ENCODE data around the gene FBLIM1.
A peak's percentile ranks its signal among the peaks of the same experiment; 100 is the strongest.

The FBLIM1 gene

DNA sequence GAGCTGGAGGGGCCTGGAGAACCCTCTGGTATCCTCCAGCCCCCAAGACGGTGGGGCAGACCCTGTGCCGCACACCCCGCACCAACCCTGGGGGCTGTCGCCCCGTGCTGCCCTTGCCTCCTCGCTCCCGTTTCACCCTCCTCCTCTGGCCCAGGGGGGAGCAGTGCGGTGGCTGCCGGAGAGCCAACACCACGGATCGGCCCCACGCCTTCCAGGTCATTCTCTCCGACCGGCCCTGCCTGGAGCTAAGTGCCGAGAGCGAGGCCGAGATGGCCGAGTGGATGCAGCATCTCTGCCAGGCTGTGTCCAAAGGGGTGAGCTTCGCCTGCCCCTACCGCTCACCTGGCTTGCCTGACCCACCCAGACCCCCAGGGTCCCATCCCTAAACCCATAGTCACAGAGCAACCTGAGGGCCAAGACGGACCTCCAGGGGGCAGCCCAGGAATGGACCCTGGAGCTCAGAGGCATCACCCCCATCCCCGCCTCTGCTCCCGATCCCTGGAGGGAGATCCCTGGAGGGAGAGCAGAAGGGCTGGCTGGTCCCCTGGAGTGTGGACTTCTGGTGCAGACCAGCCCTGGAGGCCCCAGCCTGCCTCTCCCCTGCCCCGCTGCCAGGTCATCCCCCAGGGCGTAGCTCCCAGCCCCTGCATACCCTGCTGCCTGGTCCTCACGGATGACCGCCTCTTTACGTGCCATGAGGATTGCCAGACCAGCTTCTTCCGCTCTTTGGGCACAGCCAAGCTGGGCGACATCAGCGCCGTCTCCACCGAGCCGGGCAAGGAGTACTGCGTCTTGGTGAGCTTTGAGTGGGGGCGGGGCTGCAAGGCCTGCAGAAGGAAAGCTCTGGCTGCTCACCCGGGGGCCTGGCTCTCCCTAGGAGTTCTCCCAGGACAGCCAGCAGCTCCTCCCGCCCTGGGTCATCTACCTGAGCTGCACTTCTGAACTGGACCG, 26.6 kb upstream of the FBLIM1 start:
- DNase-seq = no peak

DNA sequence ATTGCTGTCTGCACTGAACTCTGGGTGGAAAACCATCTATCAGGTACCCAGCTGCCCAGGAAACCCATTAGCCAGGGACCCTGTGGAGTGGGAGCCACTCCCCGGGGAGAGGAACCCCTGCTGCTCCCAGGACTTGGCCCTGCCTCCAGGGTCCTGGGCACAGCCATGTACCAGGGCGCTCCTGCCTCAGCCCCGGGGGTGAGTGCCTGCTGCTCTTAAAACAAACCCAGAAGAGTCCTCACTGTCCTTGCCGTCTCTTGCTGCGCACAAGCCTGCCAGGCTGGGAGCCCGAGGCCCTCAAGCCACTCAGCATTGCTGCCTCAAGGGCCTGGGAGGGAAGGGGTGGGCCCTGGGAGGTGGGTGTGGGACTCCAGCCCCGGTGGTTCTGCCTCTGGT, 25.9 kb upstream of the FBLIM1 start:
- no peak for DNase-seq

DNA sequence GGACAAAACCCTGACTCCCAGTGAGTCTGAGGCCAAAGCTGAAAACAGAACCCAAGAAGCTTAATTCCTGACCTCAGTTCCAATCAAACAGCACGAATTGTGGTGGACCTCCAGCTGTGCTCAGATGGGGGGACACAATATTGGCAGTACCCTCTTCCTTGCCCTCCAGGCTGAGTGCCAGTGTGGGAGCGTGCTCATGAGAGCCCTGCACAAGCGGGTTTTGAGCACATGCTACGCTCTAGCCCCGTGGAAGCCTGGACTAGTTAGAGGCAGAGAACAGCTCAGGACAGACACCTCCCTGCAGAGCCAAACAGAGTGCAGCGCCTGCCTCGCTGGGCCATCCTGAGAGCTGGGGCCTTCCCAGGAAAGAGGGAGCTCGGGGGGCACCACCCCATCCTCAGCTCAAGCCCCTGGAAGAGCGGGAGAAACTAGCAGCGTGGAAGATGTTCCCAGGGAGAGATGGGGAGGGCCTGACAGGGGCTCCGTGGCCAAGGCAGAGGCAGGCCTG, 25.3 kb upstream of the FBLIM1 start:
- DNase-seq = no peak

DNA sequence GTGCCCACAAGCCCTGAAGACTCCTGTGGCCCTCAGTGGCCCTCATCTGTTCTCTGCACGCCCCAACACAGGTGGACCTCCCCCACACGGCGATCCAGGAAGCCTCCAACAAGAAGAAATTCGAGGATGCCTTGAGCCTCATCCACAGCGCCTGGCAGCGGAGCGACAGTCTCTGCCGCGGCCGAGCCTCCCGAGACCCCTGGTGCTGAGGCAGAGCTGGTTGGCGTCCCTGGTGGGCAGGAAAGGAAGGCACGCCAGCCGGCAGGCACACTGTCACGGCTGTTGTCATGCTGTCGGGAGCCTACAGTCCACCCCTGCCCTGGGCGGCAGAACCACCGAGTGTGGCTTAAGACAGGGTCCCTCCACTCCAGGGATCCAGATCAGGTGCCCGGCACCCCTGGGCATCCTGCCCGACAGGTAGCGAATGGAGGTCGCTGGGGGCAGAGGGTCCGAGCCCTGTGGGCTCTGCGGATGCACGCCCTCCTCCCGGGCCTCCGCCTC, 24.8 kb upstream of the FBLIM1 start:
- DNase-seq = no peak

DNA sequence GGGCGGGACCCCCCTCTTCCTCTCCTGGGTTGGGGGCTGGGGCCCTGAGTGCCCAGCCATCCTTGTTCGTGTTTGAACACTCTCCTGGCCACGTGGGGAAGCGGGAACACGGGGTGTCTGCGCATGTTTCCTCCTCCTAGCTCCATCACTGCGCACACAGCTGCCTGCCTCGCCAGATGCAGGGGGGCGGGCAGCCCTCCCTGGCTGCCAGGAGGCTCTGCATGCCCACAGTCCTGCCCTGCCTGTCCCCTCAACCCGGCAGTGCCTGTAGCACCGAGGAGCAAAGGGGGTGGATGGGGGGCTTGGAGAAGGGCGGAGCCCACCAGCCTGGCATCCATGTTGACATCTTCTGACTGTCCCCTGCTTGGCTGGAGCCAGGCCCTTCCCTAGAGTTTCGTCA, 24.3 kb upstream of the FBLIM1 start:
- no peak for DNase-seq

DNA sequence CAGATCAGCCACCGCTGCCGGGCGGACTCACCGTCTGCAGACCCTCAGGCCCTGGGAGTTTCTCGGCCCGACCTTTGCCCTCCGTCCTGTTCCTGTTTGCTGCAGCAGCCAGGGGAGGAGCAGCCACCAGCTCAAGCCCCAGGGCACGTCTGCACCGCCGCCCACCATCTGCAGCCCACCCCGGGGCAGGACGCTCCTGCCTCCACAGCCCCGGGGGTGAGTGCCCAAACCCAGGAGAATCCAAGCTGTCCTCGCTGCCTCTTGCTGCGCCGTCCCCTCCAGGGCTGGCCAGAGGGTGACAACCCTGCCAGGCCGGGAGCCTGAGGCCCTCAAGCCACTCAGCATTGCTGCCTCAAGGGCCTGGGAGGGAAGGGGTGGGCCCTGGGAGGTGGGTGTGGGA, 23.7 kb upstream of the FBLIM1 start:
- no peak for DNase-seq

DNA sequence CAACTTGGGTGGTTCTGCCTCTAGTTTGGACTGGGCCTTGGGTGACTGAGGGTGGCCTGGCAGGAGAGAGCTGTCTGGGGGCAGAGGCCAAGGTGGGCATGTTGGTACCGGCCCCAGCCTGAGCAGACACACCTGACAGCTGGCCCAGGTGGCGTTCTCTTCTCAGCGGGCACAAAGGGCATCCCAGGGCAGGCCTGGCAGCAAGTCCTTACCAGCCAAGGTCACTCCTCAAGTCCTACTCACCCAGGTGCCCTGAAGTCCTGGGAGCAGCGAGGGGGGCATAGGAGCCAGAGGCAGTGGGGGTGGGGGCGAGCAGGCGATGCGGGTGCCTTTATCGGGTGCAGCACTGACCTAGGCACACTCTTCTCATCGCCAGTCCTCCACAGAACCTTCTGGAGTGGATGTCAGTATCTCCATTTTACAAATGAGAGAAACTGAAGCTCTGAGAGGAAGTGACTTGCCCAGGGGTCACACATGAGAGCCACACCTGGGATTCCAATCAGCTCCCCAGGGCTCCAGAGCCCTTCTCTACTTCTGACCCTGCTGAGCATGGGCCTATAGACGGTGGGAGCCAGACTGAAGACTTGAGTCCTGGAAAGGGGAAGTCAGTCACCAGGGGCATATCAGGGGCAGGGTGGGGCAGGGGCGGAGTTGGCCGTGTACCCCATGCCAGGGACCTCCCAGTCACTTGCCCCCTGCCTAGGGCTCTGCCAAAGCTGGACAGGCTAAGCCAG, 23.1 kb upstream of the FBLIM1 start:
- DNase-seq = no peak

DNA sequence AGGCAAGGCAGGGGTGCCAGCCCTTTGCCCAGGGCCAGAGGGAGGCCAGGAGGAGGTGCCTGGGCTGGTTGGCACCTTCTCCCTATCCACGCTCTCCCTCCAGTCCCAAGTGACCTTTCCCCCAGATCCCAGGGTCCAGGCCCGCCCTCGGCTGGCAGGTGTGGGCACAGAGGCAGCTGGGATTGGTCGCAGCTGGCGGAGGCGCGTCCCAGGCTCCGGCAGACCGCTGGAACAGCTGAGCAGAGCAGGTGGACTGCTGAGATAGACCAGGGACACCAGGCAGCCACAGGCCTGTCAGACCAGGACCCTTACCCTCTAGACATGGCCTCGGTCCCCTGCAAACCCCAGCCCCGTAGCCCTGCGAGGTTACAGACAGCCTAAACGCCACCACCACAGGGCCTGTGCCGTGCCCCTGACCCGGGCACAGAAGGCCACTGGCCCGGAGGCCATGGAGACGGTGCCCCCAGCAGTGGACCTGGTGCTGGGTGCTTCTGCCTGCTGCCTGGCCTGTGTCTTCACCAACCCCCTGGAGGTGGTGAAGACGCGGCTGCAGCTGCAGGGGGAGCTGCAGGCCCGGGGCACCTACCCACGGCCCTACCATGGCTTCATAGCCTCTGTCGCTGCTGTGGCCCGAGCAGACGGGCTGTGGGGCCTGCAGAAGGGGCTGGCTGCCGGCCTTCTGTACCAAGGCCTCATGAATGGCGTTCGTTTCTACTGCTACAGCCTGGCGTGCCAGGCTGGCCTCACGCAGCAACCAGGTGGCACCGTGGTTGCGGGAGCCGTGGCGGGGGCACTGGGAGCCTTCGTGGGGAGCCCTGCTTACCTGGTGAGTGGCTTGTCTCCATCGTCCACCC, 22.3 kb upstream of the FBLIM1 start, which contains the start of gene SLC25A34:
TSS of gene SLC25A34 (plus strand) at position 221 of the 854 bp plus-strand sequence. CDS start at position 449, 228 bp downstream.
- DNase-seq = peak; percentile 23 to 82

DNA sequence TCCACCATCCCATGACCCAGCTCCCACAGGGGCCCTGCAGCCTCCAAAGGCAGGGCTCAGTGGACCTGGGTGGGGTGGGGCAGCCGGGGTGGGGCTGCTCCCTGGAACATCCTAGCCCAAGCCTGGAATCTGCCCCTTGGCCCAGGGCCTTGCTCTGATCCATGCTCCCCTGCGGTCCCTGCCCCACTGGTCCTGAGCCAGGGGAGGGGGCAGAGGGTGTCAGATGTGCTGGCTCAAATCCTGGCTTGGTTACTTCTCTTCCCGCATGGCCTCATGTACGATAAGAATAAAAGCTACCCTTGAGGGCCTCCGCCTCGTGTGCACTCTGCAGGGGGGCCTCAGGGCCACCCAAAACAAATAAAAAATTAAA, 21.7 kb upstream of the FBLIM1 start:
- no peak for DNase-seq

DNA sequence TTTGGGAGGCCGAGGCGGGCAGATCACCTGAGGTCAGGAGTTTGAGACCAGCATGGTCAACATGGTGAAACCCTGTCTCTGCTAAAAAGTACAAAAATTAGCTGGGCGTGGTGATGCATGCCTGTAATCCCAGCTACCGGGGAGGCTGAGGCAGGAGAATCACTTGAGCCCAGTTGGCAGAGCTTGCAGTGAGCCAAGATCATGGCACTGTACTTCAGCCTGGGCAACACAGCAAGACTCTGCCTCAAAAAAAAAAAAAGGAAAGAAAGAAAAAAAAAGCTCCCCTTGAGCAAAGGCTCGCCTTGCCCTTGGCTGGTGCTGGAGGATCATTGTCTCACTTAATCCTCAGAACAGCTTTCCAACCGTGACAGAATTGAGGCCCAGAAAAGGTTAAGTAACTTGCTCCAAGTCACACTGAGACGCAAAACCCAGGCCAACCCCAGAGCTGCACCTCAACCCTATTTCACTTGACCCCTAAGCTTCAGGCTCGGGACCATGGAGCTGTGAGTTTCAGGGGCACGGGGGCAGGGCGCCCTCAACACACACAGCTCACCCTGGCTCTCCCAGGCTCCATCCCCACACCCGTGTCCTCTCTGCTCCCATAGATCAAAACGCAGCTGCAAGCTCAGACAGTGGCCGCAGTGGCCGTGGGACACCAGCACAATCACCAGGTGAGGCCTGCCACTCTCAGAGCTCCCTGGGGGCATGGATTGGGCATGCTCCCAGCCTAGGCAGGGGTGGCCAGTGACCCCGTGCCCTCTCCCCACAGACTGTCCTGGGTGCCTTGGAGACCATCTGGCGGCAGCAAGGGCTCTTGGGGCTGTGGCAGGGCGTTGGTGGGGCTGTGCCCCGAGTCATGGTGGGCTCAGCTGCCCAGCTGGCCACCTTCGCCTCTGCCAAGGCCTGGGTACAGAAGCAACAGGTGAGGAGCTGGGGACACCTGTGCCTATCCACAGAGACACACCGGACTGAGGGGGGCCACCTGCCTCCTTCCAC, 21.0 kb upstream of the FBLIM1 start:
- DNase-seq = no peak

DNA sequence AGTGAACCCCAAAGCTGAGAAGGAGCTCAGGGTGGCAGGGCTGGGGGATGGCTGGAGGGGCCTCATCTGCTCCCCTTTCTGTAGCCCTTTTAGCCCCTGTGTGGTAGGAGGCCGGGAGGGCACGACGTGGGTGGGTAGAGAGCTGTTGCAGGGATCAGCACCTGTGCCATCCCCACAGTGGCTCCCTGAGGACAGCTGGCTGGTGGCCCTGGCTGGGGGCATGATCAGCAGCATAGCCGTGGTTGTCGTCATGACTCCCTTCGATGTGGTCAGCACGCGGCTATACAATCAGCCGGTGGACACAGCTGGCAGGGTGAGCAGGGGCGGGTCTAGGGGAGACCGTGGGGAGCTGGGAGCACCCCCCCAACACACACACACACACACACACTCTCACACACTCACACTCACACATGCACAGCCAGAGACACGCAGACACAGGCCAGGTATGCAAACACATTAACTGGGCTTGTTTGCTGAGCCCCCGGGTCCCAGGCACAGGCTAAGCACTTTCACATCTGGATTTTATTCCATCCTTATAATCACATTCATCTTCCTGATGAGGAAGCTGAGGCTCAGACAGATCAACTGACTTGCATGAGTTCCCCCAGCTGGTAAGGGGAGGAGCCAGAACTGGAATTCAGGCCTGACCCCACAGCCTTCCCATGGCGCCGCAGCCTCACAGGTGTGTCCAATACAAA, 20.0 kb upstream of the FBLIM1 start:
- DNase-seq = no peak

DNA sequence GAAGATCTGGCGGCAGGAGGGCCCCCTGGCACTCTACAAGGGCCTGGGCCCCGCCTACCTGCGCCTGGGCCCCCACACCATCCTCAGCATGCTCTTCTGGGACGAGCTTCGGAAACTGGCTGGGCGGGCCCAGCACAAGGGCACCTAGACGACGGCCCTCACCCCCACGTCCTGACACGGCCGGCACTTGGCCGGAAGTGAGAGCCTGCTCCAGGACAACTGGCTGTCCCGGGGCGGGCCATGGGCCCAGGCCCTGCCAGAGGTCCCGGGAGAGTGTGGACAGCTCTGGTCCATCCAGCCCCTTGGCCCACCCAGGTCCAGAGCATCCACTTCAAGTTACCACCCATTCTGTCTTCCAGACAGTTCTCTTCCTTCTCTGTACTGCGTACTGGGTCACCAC, 19.3 kb upstream of the FBLIM1 start:
- no peak for DNase-seq

DNA sequence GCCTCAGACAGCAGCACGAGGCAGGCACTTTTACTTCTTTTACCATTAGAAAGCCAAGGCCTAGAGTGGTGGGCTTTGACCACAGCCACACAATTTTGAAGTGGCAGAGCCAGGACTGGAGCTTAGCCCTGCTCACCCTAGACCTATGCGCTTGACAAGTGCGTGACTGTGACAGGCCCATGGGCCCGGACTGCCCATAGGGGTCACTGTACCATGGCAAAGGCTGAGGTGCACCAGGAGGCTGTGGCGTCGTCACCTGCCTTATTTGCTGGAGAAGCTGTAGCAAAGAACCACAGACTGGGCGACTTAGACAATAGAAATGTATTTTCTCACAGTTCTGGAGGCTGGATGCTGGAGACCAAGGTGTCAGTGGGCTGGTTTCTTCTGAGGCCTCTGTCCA, 18.9 kb upstream of the FBLIM1 start:
- peak in 1 of 2 experiments; percentile 18 for DNase-seq

DNA sequence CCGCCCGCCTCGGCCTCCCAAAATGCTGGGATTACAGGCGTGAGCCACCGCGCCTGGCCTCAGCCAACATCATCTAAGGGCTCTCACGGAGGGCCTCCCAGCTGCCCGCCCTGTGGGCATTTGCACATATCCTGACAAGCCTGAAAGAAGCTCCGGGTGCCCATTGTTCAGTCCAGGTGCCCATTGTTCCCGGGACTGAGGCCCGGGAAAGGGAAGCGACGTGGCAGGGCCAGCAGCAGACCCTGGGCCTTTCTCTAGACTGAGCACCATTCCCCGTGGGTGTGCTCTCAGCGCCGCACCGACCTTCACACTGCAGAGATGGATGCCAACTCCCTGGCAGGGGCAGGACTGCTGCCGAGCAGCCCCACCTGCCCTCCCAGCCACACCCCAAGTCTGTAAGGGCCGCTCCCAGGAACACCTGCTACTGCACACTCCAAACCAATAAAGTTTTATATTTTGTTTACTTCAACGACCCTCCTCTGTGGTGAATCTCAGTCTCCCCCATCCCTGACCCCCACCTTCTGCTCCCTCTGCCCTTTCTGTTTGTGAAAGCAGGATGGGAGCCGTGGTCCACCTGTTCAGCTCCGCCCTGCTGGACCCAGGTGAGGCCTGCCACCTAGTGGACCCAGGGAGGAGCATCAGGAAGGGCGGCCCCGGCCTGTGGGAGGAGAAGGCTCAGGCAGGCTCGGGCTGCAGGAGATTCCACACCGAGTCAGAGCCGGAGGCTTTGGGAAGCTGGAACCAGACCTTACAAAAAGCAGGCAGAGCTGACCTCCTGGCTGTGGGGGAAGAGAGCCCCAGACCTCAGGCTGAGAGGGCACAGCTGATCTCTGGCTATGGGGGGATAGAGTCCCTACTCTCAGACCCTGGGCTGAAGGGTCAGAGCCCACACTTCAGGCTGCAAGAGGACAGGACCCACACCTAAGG, 17.4 kb upstream of the FBLIM1 start:
- DNase-seq = peak; percentile 75 to 92

DNA sequence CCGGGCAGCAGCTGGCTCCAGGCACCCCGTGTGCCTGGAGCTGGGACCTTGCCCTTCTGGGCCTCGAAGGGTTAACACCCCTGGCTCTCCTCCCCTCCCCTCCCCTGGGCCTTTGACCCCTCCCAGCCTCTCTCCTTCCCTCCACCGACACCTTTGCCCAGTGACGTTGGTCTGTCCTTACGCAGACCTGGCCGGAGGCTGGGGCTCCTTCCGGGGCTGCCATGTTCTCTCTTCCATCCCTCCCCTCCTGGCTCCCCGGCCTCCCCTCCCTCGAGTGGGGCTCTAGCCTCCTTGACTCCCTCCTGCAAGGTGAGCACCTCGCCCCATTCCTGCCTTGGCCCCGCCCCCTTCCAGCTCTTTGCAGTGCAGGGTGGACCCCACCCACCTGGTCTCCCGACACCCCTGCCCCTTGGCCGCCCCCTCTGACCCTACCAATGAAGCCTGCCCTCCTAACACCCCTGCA, 16.2 kb upstream of the FBLIM1 start, which contains the start of gene TMEM82:
TSS of gene TMEM82 (plus strand) at position 161 of the 463 bp plus-strand sequence. CDS start at position 222, 61 bp downstream.
- no peak for DNase-seq

DNA sequence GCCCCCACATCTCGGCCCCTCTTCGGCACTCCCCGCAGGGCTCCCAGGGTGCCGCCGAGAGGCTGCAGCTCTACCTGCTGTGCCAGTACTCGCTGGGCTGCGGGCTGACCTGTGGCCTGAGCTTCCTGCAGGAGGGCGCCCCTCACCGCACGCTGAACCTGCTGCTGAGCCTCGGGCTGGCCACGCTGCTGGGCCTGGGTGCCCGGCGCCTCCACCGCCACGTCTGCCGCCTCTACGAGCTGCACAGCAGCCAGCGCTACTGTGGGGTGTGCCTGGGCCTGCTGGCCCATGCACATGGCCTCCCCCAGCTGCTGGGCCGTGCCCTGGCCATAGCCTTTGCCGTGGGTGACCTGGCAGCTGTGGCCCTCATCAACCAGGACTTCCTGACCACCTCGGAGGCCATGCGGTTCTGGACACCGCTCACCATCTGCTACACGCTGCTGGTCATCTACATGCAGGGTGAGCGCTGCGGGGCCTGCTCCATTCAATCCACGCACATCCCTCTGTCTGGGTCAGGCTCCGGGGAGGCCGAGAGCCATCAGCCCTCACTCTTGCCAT, 14.4 kb upstream of the FBLIM1 start:
- DNase-seq = no peak

DNA sequence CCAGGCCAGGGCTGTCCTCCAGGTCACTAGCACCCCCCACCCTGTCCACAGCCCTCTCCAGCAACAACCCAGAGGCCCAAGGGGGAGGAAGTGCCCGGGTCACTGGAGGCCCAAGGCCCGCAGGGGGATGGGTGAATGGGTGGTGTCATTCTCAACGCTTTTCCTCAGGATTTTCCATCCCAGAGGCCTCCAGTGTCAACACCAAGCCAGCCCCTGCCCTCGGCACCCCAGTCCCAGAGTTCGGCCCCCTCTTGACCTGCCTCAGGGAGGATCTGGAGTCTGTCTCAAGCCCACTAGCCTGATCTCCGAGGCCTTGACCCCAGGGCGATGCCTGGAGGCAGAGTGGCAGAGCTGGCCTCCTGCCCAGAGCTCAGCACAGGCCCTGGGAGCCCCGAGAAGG, 11.2 kb upstream of the FBLIM1 start:
- no peak for DNase-seq

DNA sequence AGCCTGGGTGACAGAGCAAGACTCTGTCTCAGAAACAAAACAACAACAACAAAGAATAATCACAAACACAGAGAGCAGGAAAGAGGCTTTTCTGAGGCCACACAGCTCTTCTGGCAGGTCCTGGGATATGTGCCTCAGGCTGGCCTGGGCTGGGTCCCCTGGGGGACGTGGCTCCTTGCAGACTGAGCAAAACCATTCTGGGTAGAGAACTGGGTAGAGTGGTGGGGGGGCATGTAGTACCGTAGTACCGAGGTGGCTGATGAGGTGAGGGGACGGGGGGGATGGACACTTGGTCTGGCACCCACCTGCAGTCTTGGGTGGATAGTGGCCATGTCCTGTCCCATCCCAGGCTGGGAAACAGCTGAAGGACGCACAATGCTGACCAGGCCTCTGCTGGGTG, 10.3 kb upstream of the FBLIM1 start:
- no peak for DNase-seq

Measured in NCI-H526 (cell line).